ENCODE results near the gene TLR9.

- TF ChIP-seq, protein P1, sequence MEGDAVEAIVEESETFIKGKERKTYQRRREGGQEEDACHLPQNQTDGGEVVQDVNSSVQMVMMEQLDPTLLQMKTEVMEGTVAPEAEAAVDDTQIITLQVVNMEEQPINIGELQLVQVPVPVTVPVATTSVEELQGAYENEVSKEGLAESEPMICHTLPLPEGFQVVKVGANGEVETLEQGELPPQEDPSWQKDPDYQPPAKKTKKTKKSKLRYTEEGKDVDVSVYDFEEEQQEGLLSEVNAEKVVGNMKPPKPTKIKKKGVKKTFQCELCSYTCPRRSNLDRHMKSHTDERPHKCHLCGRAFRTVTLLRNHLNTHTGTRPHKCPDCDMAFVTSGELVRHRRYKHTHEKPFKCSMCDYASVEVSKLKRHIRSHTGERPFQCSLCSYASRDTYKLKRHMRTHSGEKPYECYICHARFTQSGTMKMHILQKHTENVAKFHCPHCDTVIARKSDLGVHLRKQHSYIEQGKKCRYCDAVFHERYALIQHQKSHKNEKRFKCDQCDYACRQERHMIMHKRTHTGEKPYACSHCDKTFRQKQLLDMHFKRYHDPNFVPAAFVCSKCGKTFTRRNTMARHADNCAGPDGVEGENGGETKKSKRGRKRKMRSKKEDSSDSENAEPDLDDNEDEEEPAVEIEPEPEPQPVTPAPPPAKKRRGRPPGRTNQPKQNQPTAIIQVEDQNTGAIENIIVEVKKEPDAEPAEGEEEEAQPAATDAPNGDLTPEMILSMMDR (conservative IDR thresholded peaks at IDR 0.05 in 1 of 2, IDR thresholded peaks at IDR 0.05 in 1 of 2; ENCODE audit: extremely low read depth in 1 of 2, insufficient read depth in 1 of 2, low read depth in 1 of 2, low read length in 2 of 2) = no peak
- no peak for TF ChIP-seq EZH2 (IDR thresholded peaks at IDR 0.05; ENCODE audit: borderline replicate concordance, low read length)
Measured at GRCh38 chr3:52191663-52192062, 33.8 kb downstream of the TLR9 start.

All from mammary epithelial cell (primary cell).